HepG2 (cell line): ENCODE measurements around the gene HOXA11. TPM values are rescaled to one million over a fixed set of nuclear protein-coding genes. Genes with fewer than 3 reads are reported as not detected.

Experiments used
- CEBPB ChIP-seq: IDR thresholded peaks from 2 replicates; pipeline ENCODE4 v1.6.1; 2011; ENCODE audit warnings: low read depth, low read length, improper control_type of control experiment, borderline replicate concordance
- DMAP1 ChIP-seq: IDR thresholded peaks from 2 replicates; pipeline ENCODE4 v1.6.1; 2016
- FOXA1 ChIP-seq, 2 experiments: fragments of 450-650 bp in 1 of 2; sonication (generic) in 1 of 2; formaldehyde crosslinking in 1 of 2; IDR thresholded peaks; 2 replicates each; pipeline versions ENCODE4 v1.4.0 to v1.6.1; 2016 to 2020; ENCODE audit warnings: missing genetic modification reagents in 1 of 2
- PHF20 ChIP-seq: sonication (generic); formaldehyde crosslinking; IDR thresholded peaks from 2 replicates; pipeline ENCODE4 v1.5.0; 2020; ENCODE audit warnings: mild to moderate bottlenecking, missing genetic modification reagents
- TARDBP ChIP-seq: sonication (generic); formaldehyde crosslinking; IDR thresholded peaks from 2 replicates; pipeline ENCODE4 v1.8.0; 2022; ENCODE audit warnings: mild to moderate bottlenecking, missing genetic modification reagents
- TEAD3 ChIP-seq: optimal IDR thresholded peaks from 2 replicates; pipeline ENCODE3; 2016; ENCODE audit warnings: borderline replicate concordance
- ZFP36L1 ChIP-seq: sonication (generic); formaldehyde crosslinking; IDR thresholded peaks from 2 replicates; pipeline ENCODE4 v1.8.0; 2022; ENCODE audit warnings: mild to moderate bottlenecking, missing genetic modification reagents, moderate library complexity
- ZNF256 ChIP-seq: sonication (generic); formaldehyde crosslinking; conservative IDR thresholded peaks from 2 replicates; pipeline ENCODE4 v1.4.0; 2020; ENCODE audit warnings: missing genetic modification reagents
- ZNF296 ChIP-seq: sonication (generic); formaldehyde crosslinking; conservative IDR thresholded peaks from 2 replicates; pipeline ENCODE4 v1.5.0; 2020; ENCODE audit warnings: mild to moderate bottlenecking, missing genetic modification reagents
- ZNF484 ChIP-seq: sonication (generic); formaldehyde crosslinking; IDR thresholded peaks from 2 replicates; pipeline ENCODE4 v1.5.1; 2020; ENCODE audit warnings: mild to moderate bottlenecking, low read depth, missing genetic modification reagents, borderline replicate concordance
- ZNF510 ChIP-seq: sonication (generic); formaldehyde crosslinking; IDR thresholded peaks from 2 replicates; pipeline ENCODE4 v1.4.0; 2020; ENCODE audit warnings: low read depth, mild to moderate bottlenecking, missing genetic modification reagents
- ZNF563 ChIP-seq: sonication (generic); formaldehyde crosslinking; IDR thresholded peaks from 2 replicates; pipeline ENCODE4 v1.8.0; 2022; ENCODE audit warnings: mild to moderate bottlenecking, moderate library complexity, missing genetic modification reagents
- ZNF605 ChIP-seq: sonication (generic); formaldehyde crosslinking; IDR thresholded peaks from 2 replicates; pipeline ENCODE4 v1.8.0; 2022; ENCODE audit warnings: mild to moderate bottlenecking, missing genetic modification reagents
- ZNF720 ChIP-seq: sonication (generic); formaldehyde crosslinking; IDR thresholded peaks from 2 replicates; pipeline ENCODE4 v1.4.0; 2020; ENCODE audit warnings: missing genetic modification reagents
- polyA plus RNA-seq, 8 experiments: library from polyadenylated mRNA; depleted of rRNA in 3 of 8; stranded (reverse) in 7 of 8; unstranded in 1 of 8; fragments of >200 nt; fragmentation: Illumina TruSeq in 4 of 8; extraction: Trizol in 4 of 8; gene quantifications; 2 replicates each; pipeline versions ENCODE4 v1.2.1 to v1.2.3, GENCODE V29; 2011 to 2016; ENCODE audit warnings: low read depth in 4 of 8, missing spikeins in 1 of 8, mixed read lengths in 1 of 8; ENCODE audit not compliant: insufficient read depth in 1 of 8
- total RNA-seq, 5 experiments: library from RNA; depleted of rRNA; stranded (reverse); fragments of >200 nt; fragmentation: Illumina TruSeq; extraction: Trizol; gene quantifications; 2 replicates each; pipeline ENCODE4 v1.2.3, GENCODE V29; 2016; ENCODE audit warnings: low read depth in 1 of 5
- TF ChIP-seq, protein P1 (sequence below): sonication (generic); formaldehyde crosslinking; IDR thresholded peaks from 2 replicates; pipeline ENCODE4 v1.4.0; 2020; ENCODE audit warnings: missing genetic modification reagents
- TF ChIP-seq, protein P2 (sequence below): sonication (generic); formaldehyde crosslinking; IDR thresholded peaks from 2 replicates; pipeline ENCODE4 v1.5.0; 2020; ENCODE audit warnings: mild to moderate bottlenecking, missing genetic modification reagents, borderline replicate concordance
- TF ChIP-seq, protein P3 (sequence below): sonication (generic); formaldehyde crosslinking; IDR thresholded peaks from 2 replicates; pipeline ENCODE4 v1.5.1; 2020; ENCODE audit warnings: missing genetic modification reagents, mild to moderate bottlenecking, borderline replicate concordance
- TF ChIP-seq, protein P4 (sequence below): IDR thresholded peaks from 2 replicates; pipeline ENCODE4 v1.6.1; 2016; ENCODE audit warnings: low read depth, missing genetic modification reagents, missing compliant biosample characterization
- TF ChIP-seq, protein P5 (sequence below): IDR thresholded peaks from 2 replicates; pipeline ENCODE4 v1.6.1; 2016

The HOXA11 gene
- total and polyA plus RNA-seq, 2 of the 13 experiments (the other 11 are each of a cell fraction or from before 2014, with no cell fraction given): not detected

- TF ChIP-seq ZFP36L1 (CRISPR knock-in tag): no peak
- no peak for TF ChIP-seq DMAP1 (CRISPR knock-in tag)
- peak; percentile 69; the same call in 1 of the 2 replicates for TF ChIP-seq ZNF605 (CRISPR knock-in tag)
- TF ChIP-seq, protein P1, sequence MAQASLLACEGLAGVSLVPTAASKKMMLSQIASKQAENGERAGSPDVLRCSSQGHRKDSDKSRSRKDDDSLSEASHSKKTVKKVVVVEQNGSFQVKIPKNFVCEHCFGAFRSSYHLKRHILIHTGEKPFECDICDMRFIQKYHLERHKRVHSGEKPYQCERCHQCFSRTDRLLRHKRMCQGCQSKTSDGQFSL (CRISPR knock-in tag): no peak
- TF ChIP-seq ZNF510 (CRISPR knock-in tag): no peak
- TF ChIP-seq TARDBP (CRISPR knock-in tag): no peak
- peak; percentile 23 for TF ChIP-seq TEAD3 (CRISPR knock-in tag)
- TF ChIP-seq, protein P2, sequence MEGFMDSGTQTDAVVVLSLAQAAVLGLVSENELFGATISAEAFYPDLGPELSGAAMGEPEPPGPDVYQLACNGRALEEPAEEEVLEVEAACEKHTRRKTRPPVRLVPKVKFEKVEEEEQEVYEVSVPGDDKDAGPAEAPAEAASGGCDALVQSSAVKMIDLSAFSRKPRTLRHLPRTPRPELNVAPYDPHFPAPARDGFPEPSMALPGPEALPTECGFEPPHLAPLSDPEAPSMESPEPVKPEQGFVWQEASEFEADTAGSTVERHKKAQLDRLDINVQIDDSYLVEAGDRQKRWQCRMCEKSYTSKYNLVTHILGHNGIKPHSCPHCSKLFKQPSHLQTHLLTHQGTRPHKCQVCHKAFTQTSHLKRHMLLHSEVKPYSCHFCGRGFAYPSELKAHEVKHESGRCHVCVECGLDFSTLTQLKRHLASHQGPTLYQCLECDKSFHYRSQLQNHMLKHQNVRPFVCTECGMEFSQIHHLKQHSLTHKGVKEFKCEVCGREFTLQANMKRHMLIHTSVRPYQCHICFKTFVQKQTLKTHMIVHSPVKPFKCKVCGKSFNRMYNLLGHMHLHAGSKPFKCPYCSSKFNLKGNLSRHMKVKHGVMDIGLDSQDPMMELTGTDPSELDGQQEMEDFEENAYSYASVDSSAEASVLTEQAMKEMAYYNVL (CRISPR knock-in tag): peak; percentile 58; the same call in 1 of the 2 replicates
- TF ChIP-seq, protein P3, sequence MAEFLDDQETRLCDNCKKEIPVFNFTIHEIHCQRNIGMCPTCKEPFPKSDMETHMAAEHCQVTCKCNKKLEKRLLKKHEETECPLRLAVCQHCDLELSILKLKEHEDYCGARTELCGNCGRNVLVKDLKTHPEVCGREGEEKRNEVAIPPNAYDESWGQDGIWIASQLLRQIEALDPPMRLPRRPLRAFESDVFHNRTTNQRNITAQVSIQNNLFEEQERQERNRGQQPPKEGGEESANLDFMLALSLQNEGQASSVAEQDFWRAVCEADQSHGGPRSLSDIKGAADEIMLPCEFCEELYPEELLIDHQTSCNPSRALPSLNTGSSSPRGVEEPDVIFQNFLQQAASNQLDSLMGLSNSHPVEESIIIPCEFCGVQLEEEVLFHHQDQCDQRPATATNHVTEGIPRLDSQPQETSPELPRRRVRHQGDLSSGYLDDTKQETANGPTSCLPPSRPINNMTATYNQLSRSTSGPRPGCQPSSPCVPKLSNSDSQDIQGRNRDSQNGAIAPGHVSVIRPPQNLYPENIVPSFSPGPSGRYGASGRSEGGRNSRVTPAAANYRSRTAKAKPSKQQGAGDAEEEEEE: no peak
- TF ChIP-seq, protein P4, sequence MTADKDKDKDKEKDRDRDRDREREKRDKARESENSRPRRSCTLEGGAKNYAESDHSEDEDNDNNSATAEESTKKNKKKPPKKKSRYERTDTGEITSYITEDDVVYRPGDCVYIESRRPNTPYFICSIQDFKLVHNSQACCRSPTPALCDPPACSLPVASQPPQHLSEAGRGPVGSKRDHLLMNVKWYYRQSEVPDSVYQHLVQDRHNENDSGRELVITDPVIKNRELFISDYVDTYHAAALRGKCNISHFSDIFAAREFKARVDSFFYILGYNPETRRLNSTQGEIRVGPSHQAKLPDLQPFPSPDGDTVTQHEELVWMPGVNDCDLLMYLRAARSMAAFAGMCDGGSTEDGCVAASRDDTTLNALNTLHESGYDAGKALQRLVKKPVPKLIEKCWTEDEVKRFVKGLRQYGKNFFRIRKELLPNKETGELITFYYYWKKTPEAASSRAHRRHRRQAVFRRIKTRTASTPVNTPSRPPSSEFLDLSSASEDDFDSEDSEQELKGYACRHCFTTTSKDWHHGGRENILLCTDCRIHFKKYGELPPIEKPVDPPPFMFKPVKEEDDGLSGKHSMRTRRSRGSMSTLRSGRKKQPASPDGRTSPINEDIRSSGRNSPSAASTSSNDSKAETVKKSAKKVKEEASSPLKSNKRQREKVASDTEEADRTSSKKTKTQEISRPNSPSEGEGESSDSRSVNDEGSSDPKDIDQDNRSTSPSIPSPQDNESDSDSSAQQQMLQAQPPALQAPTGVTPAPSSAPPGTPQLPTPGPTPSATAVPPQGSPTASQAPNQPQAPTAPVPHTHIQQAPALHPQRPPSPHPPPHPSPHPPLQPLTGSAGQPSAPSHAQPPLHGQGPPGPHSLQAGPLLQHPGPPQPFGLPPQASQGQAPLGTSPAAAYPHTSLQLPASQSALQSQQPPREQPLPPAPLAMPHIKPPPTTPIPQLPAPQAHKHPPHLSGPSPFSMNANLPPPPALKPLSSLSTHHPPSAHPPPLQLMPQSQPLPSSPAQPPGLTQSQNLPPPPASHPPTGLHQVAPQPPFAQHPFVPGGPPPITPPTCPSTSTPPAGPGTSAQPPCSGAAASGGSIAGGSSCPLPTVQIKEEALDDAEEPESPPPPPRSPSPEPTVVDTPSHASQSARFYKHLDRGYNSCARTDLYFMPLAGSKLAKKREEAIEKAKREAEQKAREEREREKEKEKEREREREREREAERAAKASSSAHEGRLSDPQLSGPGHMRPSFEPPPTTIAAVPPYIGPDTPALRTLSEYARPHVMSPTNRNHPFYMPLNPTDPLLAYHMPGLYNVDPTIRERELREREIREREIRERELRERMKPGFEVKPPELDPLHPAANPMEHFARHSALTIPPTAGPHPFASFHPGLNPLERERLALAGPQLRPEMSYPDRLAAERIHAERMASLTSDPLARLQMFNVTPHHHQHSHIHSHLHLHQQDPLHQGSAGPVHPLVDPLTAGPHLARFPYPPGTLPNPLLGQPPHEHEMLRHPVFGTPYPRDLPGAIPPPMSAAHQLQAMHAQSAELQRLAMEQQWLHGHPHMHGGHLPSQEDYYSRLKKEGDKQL: no peak
- 0 out of 2 replicates have a peak, but pooled peaks have one; percentile 27 for TF ChIP-seq ZNF484 (CRISPR knock-in tag)
- TF ChIP-seq ZNF296 (CRISPR knock-in tag): no peak
- TF ChIP-seq, protein P5, sequence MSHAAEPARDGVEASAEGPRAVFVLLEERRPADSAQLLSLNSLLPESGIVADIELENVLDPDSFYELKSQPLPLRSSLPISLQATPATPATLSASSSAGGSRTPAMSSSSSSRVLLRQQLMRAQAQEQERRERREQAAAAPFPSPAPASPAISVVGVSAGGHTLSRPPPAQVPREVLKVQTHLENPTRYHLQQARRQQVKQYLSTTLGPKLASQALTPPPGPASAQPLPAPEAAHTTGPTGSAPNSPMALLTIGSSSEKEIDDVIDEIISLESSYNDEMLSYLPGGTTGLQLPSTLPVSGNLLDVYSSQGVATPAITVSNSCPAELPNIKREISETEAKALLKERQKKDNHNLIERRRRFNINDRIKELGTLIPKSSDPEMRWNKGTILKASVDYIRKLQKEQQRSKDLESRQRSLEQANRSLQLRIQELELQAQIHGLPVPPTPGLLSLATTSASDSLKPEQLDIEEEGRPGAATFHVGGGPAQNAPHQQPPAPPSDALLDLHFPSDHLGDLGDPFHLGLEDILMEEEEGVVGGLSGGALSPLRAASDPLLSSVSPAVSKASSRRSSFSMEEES (CRISPR knock-in tag): no peak
- no peak for TF ChIP-seq ZNF563
- no peak for TF ChIP-seq ZNF720 (CRISPR knock-in tag)
- TF ChIP-seq ZNF256 (CRISPR knock-in tag): no peak
- no peak for TF ChIP-seq CEBPB
- TF ChIP-seq PHF20 (CRISPR knock-in tag): no peak; the same call in 1 of the 2 replicates
- no peak for TF ChIP-seq FOXA1 (IDR thresholded peaks at IDR 0.05)
- TF ChIP-seq FOXA1 (CRISPR knock-in tag; IDR thresholded peaks at IDR 0.05): no peak
Observed at GRCh38 chr7:27160546-27161213, 24.4 kb downstream of the HOXA11 start (continued).
